GM12874 (cell line): ENCODE measurements around the gene PHPT1.

Experiments
- TF ChIP-seq, protein P1 (sequence below): IDR thresholded peaks from 2 replicates; pipeline ENCODE4 v1.5.1; 2011; ENCODE audit warnings: low read depth, mild to moderate bottlenecking, control low read depth, low read length, moderate library complexity; ENCODE audit not compliant: insufficient read depth

PHPT1 gene

DNA sequence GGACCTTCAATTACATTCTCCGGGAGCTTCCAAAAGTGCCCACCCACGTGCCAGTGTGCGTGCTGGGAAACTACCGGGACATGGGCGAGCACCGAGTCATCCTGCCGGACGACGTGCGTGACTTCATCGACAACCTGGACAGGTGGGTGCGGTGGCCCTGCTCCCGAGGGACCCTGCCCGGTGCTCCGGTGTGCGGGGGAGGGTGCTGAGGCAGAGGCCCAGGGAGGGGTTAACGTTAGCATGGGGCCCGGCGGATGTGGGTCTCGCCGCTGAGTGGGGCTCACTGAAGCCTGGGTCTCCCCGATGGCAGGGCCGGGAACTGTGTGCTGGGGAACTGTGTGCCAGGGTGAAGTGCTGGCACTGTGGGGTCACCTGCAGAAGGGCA is 17.5 kb upstream of the PHPT1 start:
- TF ChIP-seq, protein P1, sequence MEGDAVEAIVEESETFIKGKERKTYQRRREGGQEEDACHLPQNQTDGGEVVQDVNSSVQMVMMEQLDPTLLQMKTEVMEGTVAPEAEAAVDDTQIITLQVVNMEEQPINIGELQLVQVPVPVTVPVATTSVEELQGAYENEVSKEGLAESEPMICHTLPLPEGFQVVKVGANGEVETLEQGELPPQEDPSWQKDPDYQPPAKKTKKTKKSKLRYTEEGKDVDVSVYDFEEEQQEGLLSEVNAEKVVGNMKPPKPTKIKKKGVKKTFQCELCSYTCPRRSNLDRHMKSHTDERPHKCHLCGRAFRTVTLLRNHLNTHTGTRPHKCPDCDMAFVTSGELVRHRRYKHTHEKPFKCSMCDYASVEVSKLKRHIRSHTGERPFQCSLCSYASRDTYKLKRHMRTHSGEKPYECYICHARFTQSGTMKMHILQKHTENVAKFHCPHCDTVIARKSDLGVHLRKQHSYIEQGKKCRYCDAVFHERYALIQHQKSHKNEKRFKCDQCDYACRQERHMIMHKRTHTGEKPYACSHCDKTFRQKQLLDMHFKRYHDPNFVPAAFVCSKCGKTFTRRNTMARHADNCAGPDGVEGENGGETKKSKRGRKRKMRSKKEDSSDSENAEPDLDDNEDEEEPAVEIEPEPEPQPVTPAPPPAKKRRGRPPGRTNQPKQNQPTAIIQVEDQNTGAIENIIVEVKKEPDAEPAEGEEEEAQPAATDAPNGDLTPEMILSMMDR: no peak

DNA sequence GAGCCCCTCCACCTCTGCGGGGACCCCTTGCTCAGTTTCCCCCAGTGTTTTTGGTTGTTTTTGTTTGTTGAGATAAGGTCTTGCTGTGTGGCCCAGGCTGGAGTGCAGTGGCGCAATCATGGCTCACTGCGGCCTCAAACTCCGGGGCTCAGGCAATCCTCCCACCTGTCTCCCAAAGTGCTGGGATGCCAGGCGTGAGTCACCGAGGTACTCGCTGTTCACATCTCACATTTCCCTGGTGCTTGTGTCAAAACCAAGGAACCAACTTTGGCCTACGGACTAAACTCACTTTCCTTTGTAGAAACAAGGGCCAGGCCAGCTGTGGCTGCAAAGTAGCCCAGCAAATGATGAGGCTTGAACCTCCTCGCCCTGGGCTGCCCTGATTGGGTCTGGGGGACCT is 16.6 kb upstream of the PHPT1 start:
- TF ChIP-seq, protein P1: no peak

DNA sequence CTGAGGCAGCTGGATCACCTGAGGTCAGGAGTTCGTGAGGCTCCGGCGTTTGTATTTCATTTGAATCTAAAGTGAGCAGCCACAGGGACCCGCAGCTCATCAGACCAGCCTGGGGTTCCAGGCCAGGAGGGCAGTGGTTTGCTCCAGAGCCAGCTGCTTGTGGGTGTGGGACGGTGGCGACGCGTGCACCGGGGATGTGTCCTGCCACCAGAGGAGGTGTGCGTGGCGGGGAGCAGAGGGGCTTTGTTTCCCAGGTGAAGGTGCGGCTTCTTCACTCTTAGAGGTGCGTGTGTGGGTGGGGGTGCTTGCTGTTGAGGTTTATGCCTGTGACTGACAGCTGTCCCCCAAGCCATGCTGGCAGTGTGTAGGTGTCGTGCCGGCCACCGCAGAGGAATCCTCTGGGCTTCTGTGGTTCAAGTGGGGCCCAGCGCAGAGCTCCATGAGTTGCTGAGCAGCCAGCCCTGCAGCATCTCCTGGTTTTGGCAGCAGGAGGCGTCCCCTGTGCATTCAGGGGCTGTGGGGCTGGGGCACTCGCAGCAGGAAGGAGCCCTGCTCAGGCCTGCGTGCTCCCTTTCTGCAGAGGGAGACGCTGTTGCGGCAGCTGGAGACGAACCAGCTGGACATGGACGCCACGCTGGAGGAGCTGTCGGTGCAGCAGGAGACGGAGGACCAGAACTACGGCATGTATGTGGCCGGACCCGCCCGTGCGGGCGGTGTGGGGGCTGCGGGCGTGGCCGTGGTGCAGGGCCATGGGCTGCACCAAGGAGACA is 13.9 kb upstream of the PHPT1 start:
- TF ChIP-seq, protein P1: no peak

DNA sequence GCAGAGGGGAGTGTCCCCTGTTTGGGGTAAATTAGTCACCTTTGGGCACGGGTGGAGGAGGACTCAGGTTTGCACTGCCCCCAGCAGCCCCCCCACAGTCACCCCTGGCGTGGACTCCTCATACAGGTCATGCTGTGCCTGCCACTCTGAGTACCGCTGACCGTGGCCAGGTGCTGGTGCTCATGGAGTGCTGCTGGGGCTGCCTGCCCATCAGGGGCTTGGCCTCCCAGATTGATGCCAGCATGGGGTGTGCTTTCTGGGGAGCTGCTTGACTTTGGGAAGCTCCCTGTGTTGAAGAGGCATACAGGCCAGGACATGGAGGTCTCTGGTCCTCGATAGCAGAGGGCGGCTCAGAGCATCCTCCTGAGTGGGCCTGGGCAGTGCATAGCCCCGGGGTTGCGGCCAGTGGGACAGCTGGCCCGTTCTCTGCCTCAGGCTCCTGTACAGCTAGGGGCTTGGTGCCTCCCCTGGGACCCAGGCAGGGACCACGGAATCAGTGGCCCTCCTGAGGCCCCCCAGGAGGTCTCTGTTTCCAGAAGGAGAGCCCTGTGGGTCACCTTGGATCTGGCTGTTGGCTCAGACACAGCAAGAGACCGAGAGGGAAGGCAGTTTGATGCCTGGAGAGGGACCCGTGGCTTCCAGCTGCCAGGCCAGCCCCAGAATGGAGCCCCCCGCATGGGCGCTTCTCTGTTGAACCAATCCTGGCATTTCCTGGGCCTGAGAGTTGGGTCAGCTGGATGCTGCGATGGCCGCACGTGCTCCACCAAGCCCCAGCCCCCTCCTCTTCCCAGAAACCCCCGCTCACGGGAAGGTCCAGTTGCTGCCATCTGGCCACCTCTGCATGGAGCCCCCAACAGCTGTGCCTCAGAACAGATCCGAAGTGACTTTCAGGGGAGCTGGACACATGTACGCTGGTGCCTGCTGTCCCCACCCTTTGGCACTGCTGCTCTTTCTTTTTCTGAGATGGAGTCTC is 13.0 kb upstream of the PHPT1 start:
- TF ChIP-seq, protein P1: no peak

DNA sequence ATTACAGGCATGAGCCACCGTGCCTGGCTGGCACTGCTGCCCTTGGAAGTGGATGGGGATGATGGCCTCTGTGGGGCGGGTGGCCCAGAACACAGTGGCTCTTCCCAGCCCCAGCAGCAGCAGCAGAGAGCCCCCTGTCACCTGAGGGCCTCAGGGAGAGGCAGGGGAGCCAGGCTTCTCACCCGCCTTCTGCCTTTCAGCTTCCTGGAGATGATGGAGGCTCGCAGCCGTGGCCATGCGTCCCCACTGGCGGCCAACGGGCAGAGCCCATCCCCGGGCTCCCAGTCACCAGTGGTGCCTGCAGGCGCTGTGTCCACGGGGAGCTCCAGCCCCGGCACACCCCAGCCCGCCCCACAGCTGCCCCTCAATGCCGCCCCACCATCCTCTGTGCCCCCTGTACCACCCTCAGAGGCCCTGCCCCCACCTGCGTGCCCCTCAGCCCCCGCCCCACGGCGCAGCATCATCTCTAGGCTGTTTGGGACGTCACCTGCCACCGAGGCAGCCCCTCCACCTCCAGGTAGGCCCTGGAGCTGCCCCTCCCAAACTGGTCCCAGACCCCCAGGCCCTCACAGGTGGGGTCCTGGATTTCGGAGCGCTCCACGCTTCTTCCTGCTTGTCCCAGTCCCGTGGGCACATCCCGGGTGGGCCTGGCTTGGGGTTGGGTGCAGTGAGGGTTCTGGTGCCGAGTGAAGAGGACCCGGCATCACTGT is 11.9 kb upstream of the PHPT1 start:
- TF ChIP-seq, protein P1: no peak

DNA sequence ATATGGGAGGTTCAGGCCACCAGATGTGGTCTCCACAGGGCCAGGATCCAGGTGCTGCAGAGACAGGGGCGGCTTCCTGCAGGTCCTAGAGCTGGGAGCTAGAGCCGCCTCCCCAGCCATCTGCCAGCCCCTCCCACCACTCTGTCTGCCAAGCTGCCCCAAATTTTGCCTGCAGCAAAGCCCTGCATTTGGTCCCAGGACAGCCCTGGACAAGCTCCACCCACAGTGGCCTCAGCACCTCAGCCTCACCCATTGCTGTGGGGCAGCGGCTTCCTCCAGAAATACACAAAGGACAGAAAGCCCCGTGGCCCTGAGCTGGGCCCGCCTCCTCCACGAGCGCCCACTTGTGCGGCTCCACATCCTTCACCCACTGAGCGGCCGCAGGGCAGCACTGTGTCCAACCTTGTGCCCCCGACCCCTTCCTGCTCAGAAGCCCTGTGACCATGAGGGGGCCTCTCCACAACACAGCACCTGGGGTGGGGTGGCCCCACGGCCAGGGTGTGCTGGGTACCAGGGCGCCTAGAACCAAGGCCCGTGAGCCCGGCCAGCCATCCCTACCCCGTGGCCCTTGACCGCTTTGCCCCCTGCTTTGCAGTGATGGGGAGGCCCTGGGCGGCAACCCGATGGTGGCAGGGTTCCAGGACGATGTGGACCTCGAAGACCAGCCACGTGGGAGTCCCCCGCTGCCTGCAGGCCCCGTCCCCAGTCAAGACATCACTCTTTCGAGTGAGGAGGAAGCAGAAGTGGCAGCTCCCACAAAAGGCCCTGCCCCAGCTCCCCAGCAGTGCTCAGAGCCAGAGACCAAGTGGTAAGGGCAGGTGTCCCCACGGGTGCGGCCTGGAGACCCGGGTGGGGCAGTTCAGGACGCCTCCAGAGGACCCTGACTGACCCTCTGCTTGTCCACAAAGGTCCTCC is 10.6 kb upstream of the PHPT1 start:
- TF ChIP-seq, protein P1: no peak
